VCaP (cell line): Measurements from ENCODE around the gene PTPRD.

Source experiments
- H3K27ac ChIP-seq: fragments of 450-650 bp; 2 replicates; pipeline ENCODE4 v1.5.1; 2017
- TF ChIP-seq, protein P1 (sequence below): fragments of 450-650 bp; conservative IDR thresholded peaks from 2 replicates; pipeline ENCODE4 v1.5.1; 2017; ENCODE audit warnings: mild to moderate bottlenecking, moderate library complexity

The PTPRD gene

DNA sequence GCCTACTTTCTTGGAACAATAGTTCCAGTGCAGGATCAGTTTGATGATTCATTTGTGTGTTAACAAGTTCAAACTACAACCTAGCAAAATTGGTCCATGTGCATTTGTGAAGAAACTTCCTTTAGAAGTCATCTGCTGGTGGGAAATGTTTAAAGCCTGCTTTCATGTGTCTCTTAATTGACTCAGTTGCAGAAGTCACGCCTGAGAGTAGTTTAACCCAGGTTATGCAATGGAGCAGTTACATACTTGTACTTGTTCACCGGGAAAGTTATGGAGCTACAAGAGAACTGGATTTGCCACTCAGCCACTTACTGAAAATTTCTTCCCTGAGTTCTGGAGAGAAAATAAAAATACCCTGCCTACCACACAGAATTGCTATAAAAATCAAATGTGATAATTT lies 1397.8 kb downstream of the PTPRD start:
- TF ChIP-seq, protein P1, sequence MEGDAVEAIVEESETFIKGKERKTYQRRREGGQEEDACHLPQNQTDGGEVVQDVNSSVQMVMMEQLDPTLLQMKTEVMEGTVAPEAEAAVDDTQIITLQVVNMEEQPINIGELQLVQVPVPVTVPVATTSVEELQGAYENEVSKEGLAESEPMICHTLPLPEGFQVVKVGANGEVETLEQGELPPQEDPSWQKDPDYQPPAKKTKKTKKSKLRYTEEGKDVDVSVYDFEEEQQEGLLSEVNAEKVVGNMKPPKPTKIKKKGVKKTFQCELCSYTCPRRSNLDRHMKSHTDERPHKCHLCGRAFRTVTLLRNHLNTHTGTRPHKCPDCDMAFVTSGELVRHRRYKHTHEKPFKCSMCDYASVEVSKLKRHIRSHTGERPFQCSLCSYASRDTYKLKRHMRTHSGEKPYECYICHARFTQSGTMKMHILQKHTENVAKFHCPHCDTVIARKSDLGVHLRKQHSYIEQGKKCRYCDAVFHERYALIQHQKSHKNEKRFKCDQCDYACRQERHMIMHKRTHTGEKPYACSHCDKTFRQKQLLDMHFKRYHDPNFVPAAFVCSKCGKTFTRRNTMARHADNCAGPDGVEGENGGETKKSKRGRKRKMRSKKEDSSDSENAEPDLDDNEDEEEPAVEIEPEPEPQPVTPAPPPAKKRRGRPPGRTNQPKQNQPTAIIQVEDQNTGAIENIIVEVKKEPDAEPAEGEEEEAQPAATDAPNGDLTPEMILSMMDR, result no peak
- H3K27ac ChIP-seq, result no peak overlapping the region

DNA sequence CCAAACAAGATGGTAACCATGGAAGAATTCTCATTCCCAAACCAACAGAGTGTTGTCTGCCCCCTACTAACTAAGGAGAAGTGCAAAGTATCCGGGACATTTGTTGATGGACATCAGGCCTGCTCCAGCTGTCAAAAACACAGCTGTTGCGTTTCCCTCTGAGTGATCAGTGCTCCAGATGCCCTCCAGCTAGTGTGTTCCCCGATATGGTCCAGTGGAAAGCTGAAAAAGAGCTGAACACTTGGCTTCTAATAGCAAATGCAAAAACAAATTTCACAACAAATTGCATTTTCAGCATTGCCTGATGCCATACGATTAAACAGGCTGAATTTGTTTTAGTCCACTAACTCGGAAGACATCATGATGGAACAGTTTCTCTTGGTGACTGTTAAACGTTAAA lies 1398.7 kb downstream of the PTPRD start:
- H3K27ac ChIP-seq, result no peak overlapping the region
- TF ChIP-seq, protein P1, result no peak

DNA sequence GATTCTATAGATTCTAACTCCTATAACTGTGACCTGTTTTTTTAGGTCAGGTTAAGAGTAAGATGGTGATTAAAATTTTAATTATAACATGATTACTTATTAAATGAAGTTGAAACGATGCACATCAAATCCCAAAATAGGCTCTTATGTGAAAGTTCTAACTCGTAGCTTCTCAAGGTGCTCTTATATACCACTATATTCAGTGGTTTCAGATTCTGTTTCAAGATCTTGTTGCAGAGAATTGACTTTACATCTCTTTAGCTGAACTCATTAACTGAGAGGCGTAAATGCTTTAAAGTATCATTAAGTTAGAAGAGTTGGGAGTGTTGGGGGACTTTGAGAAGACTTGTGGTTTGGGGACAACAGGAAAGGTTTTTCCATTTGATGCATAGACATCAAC lies 1399.8 kb downstream of the PTPRD start:
- TF ChIP-seq, protein P1, result no peak

DNA sequence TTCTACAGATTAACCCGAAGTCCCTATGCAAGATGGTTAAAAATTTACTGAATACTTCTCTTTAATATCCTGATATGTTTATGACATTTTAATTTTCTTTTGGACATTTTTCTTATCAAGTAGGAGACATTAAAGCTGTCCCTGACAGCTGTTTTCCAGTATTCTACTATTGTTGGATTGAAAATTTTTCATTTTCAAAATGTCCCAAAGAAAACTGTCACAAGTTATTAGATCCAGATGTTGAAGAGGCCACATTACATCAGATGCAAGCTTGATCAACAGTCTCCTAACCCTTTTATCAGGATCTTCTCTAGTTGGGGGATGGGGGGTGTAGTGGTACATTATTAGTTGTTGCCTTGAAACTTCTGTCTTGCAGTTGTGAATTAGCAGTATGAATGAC lies 1410.5 kb downstream of the PTPRD start:
- H3K27ac ChIP-seq, result no peak overlapping the region
- TF ChIP-seq, protein P1, result no peak

More for the DNA sequence above, 1399.8 kb downstream of the PTPRD start:
- no peak overlapping the region for H3K27ac ChIP-seq

DNA sequence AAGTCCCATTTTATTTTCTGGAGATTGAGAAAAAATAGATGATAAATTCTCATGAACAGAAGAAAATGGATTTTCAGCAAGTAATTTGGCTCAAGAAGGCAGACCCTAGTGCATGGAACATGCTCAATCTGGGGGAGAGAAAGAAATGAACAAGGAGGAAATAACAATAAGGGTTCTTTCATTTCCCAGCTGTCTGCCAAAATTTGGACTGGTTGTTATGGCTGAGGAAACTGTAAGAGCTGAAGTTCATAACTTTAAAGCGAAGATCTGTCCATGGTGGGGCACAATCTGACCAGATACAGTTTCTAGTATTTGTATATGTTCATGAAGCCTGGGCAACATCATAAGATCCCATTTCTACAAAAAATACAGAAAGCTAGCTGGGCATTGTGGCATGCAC lies 1426.7 kb downstream of the PTPRD start:
- TF ChIP-seq, protein P1, result no peak
- no peak overlapping the region for H3K27ac ChIP-seq

DNA sequence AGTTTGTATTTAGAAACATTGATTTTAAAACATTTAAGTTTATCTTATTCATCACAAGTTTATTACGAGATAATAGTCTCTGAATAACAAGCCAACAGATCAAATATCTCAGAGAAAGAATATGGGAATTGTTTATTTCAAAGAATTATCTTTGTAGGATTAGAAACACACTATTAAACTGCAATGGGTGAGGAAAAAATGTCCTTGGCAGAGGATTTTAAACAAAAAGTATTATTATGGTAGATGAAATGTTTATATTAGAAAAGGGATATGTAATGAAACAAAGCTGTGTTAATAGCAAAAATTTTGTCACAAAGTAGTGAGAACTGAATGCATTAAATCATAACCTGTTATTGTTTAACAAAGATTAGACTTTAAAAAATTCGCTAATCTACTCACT lies 1430.4 kb downstream of the PTPRD start:
- TF ChIP-seq, protein P1, result no peak

DNA sequence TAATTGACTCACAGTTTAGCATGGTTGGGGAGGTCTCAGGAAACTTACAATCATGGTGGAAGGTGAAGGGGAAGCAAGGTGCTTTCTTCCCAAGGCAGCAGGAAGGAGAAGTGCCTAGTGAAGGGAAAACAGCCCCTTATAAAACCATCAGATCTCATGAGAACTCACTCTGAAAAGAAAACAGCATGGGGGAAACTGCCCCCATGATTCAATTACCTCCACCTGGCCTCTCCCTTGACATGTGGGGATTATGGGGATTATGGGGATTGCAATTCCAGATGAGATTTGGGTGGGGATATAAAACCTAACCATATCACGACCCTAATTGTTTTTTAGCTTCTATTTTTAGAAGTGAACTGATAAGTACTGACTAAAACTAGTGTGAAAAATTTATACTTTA lies 1435.7 kb downstream of the PTPRD start:
- TF ChIP-seq, protein P1, result no peak
- no peak overlapping the region for H3K27ac ChIP-seq

More for the DNA sequence above, 1430.4 kb downstream of the PTPRD start:
- H3K27ac ChIP-seq, result no peak overlapping the region

DNA sequence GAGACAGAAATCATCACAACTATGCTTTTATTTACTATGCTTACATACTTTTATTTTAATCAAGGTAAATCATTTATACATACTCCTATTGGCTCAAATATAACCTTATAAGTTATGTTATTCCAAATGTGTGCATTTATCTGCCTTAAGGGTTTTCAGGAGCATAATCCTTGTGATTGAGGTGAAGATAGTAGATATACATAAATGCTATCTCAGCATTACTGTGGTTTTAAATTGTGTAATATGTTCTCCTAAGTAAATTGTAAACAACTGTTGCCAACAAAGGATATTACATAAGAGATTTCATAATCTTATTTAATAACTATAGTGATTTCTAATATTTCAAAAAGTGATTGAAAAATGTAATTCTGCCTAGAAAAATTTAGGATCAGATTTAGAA lies 1438.4 kb downstream of the PTPRD start:
- TF ChIP-seq, protein P1, result no peak

More for the DNA sequence above, 1438.4 kb downstream of the PTPRD start:
- H3K27ac ChIP-seq, result no peak overlapping the region
